GM18873 (cell line): ENCODE results near the gene PDZD2.

Experiments used
- ATAC-seq: cut with Tn5 transposase; IDR thresholded peaks from one replicate; pipeline ENCODE4 v1.9.1; 2021; ENCODE audit warnings: mild to moderate bottlenecking, moderate library complexity, moderate number of reproducible peaks; ENCODE audit not compliant: unreplicated experiment, low FRiP score

Gene PDZD2

DNA sequence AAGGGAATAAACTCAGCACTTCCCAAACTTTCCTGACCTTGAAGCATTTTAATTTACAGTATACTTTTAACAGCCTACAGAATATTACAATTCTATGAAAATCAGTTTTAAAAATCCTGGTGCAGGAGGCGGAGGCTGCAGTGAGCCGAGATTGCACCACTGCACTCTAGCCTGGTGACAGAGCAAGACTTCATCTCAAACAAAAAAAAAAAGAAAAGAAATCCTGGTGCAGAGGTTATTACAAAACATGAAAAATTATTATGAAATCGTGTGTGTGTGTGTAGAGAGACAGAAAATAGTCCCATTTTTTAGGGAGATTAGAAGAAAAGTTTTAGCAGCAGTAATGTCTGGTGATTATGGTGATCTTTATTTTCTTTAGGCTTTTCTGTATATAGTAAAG, 508.3 kb downstream of the PDZD2 start:
- ATAC-seq = no peak

DNA sequence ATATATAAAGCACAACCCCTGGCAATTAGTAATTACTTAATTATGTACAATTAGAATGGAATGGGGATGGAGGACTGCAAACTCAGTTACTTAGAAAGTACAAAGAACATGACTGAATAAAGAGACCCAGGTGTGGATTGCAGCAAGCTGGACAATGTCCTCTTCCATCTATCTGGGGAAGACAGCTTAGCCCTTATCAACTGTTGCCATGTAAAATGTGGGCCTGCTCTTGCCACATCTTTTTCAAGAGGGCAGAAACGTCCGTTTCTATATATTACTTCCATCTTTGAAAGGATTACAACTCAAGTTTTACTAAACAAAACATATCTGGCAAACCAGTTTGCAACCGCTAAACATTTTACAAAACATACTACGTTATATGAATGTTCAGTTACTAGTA, 509.0 kb downstream of the PDZD2 start:
- no peak for ATAC-seq

DNA sequence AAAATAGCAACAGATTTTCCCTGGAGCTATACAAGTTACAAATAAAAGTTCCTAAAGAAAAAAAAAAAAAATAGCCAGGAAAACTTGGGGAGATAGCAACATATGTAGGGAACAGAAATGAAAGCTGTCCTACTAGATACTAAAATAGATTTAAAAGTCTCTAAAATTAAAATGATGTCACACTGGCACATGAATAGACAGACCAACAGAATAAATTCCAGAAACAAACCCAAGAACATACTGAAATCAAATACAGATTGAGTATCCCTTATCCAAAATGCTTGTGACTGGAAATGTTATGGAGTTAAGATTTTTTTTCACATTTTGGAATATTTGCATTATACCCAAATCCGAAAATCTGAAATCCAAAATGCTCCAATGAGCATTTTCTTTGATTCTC, 511.4 kb downstream of the PDZD2 start:
- ATAC-seq = no peak

GRCh38 chr5:32151198-32151597, 512.3 kb downstream of the PDZD2 start:
- no peak for ATAC-seq

DNA sequence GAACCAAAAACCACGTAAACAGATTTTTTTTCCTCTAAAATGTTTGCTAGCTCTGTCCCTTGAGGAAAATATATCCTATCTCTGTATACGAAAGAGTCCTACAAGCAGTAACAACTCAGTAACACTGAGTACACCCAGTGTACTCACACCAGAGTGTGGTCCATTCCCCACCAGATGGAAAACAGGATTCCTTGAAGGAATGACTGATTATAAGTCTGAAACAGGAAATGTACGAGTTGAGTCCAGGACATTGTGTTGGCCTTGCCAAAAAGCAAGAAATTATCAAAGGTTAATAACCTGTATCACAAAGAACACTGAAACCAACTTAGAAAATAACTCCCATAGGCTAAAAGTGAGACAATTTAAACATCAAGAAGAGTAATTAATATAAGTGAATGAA, 514.8 kb downstream of the PDZD2 start:
- ATAC-seq = no peak

DNA sequence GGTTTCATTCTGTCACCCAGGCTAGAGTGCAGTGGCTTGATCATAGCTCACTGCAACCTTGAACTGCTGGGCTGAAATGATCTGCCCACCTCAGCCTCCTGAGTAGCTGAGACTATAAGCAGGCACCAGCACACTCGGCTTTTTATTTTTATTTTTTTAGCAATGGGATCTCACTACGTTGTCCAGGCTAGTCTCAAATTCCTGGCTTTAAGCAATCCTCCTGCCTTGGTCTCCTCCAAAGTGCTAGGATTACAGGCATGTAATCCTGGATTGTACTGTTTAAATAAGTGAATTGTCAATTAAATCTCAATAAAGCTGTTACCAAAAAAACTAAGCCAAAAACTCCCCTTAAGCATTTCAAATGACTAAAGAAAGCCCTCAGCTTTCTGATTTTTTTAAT, 516.3 kb downstream of the PDZD2 start:
- ATAC-seq = no peak

DNA sequence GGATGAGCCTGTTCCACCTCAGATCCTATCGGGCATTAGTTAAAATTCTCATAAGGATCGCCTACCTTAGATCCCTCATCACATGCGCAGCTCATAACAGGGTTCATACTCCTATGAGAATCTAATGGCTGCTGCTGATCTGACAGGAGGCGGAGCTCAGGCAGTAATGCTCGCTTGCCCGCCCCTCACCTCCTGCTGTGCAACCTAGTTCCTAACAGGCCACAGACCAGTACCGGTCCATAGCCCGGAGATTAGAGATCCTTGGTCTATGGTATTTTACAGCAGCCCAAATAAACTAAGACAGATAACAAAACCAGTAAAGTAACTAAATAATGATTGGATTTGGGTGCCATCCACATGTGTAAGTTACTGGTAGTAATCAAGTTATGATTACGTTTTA, 517.7 kb downstream of the PDZD2 start:
- no peak for ATAC-seq

GRCh38 chr5:32157078-32157477, 518.1 kb downstream of the PDZD2 start:
- no peak for ATAC-seq

DNA sequence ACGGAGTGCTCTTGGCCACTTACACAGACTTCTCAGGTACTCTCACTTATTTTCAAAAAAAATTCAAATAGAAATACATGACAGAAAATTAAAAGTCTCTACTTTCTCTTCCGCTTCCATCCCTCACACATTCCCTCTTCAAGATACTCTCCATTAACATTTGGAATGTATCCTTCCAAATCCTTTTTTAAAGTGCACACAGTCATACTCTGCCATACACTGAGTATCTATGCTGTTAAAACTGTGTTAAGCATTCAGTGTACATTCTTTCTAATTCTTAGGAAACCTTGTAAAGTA, 519.7 kb downstream of the PDZD2 start:
- no peak for ATAC-seq

DNA sequence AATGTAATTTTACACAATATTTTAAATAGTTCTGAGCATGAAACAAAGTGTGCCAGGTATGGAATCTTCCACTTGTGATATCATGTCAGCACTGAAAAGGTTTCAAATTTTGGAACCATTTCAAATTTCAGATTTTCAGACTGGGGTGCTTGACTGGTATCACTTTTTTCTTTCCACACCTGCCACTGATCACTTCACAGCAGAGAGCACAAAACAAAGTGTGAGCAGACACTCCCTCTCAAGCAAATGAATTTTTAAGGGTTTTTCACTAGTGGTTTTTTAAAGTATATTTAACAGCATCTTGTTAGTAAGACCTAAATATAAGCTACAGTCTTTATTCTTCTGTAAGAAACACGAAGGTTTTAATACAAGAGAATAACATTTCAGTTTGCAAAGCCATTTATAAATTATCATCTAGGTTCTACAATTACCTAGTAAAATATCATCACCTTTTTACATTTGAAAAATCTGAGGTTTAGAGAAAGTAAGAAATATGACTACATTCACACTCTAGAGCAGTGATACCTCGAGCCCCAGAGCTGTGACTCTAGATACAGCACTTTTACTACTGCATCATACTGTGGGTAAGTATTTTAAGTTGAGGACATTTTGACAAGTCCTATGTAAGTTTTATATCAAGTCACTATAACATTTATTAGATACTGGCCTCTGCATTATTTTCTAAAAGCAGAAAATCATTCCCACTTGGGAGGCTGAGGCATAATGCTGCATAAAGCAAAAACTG, 520.6 kb downstream of the PDZD2 start:
- ATAC-seq = no peak

- no peak for ATAC-seq
Measured at GRCh38 chr5:32160228-32160627, 521.3 kb downstream of the PDZD2 start.
